HEK293 (cell line): Measurements from ENCODE around the gene CSDE1.

Experiments
- CTCF ChIA-PET: fragments of 350-600 bp; formaldehyde crosslinking; extraction: SDS; loops from one replicate; lab custom pipeline; 2021; ENCODE audit warnings: antibody characterized with exemption; lab: Yijun Ruan, JAX
- POLR2A ChIA-PET: fragments of 300-600 bp; formaldehyde crosslinking; extraction: SDS; loops from one replicate; lab custom pipeline; 2020; ENCODE audit warnings: antibody characterized with exemption, inconsistent platforms; lab: Yijun Ruan, JAX
- H3K27ac ChIP-seq: fragments of 200-500 bp; sonication (Bioruptor generic); 2 replicates; pipeline ENCODE4 v1.5.1; 2014; ENCODE audit warnings: low read depth, low read length, control low read depth, inconsistent platforms; ENCODE audit errors: extremely low read depth
- H3K36me3 ChIP-seq, 2 experiments: fragments of 200-500 bp in 1 of 2; sonication (Bioruptor generic) in 1 of 2; 1 replicate in 1 of 2; 2 replicates in 1 of 2; pipeline ENCODE4 v1.5.1; 2014 to 2017; ENCODE audit warnings: inconsistent platforms in 2 of 2, low read length in 2 of 2; ENCODE audit not compliant: control insufficient read depth in 2 of 2, insufficient read depth in 1 of 2
- H3K4me1 ChIP-seq: fragments of 200-500 bp; sonication (Bioruptor generic); 2 replicates; pipeline ENCODE4 v1.5.1; 2014; ENCODE audit warnings: mild to moderate bottlenecking, low read length, inconsistent platforms; ENCODE audit not compliant: control insufficient read depth, insufficient read depth
- H3K4me3 ChIP-seq: 2 replicates; pipeline ENCODE4 v1.5.1; 2011; ENCODE audit warnings: low read depth, mild to moderate bottlenecking, control low read depth, low read length, moderate library complexity
- H3K9me3 ChIP-seq: fragments of 200-500 bp; sonication (Bioruptor generic); 2 replicates; pipeline ENCODE4 v1.5.1; 2014; ENCODE audit warnings: low read depth, low read length, inconsistent platforms; ENCODE audit not compliant: control insufficient read depth, insufficient read depth
- FEZF1 ChIP-seq: fragments of 450-650 bp; formaldehyde crosslinking; IDR thresholded peaks from 2 replicates; pipeline ENCODE4 v1.5.1; 2016; ENCODE audit warnings: missing biosample characterization, missing genetic modification characterization
- MYNN ChIP-seq: fragments of 450-650 bp; formaldehyde crosslinking; IDR thresholded peaks from 2 replicates; pipeline ENCODE4 v1.5.1; 2016; ENCODE audit warnings: missing biosample characterization, missing genetic modification characterization, borderline replicate concordance
- MZF1 ChIP-seq: fragments of 450-650 bp; formaldehyde crosslinking; IDR thresholded peaks from 2 replicates; pipeline ENCODE4 v1.5.1; 2017; ENCODE audit warnings: missing biosample characterization, missing genetic modification characterization, borderline replicate concordance
- OVOL3 ChIP-seq: fragments of 450-650 bp; formaldehyde crosslinking; IDR thresholded peaks from 2 replicates; pipeline ENCODE4 v1.5.1; 2016; ENCODE audit warnings: missing biosample characterization, missing genetic modification characterization
- PBX3 ChIP-seq: sonication (generic); formaldehyde crosslinking; IDR thresholded peaks from 2 replicates; pipeline ENCODE4 v1.8.1; 2022; ENCODE audit warnings: mild to moderate bottlenecking, moderate library complexity, missing genetic modification reagents
- PRDM2 ChIP-seq: fragments of 450-650 bp; formaldehyde crosslinking; IDR thresholded peaks from 2 replicates; pipeline ENCODE4 v1.5.1; 2016; ENCODE audit warnings: missing biosample characterization, missing genetic modification characterization, borderline replicate concordance
- TCF7L2 ChIP-seq: IDR thresholded peaks from 2 replicates; pipeline ENCODE4 v1.6.1; 2011; ENCODE audit warnings: low read depth, mild to moderate bottlenecking, inconsistent platforms, low read length, moderate library complexity, borderline replicate concordance
- TSHZ1 ChIP-seq: fragments of 450-650 bp; formaldehyde crosslinking; IDR thresholded peaks from 2 replicates; pipeline ENCODE4 v1.5.1; 2016; ENCODE audit warnings: missing biosample characterization, missing genetic modification characterization, borderline replicate concordance
- ZBTB17 ChIP-seq: fragments of 450-650 bp; formaldehyde crosslinking; IDR thresholded peaks from 2 replicates; pipeline ENCODE4 v1.5.1; 2016; ENCODE audit warnings: missing biosample characterization, missing genetic modification characterization
- ZNF138 ChIP-seq: fragments of 450-650 bp; formaldehyde crosslinking; IDR thresholded peaks from 2 replicates; pipeline ENCODE4 v1.5.1; 2016; ENCODE audit warnings: missing biosample characterization, missing genetic modification characterization, borderline replicate concordance
- ZNF155 ChIP-seq: fragments of 450-650 bp; formaldehyde crosslinking; IDR thresholded peaks from 2 replicates; pipeline ENCODE4 v1.5.1; 2016; ENCODE audit warnings: missing biosample characterization, missing genetic modification characterization
- ZNF175 ChIP-seq: fragments of 450-650 bp; formaldehyde crosslinking; IDR thresholded peaks from 2 replicates; pipeline ENCODE4 v1.5.1; 2016; ENCODE audit warnings: missing biosample characterization, missing genetic modification characterization
- ZNF202 ChIP-seq: fragments of 450-650 bp; formaldehyde crosslinking; IDR thresholded peaks from 2 replicates; pipeline ENCODE4 v1.5.1; 2016; ENCODE audit warnings: missing biosample characterization, missing genetic modification characterization, borderline replicate concordance
- ZNF214 ChIP-seq: fragments of 450-650 bp; formaldehyde crosslinking; IDR thresholded peaks from 2 replicates; pipeline ENCODE4 v1.5.1; 2017; ENCODE audit warnings: missing biosample characterization, mild to moderate bottlenecking, missing genetic modification characterization, borderline replicate concordance
- ZNF302 ChIP-seq: fragments of 450-650 bp; formaldehyde crosslinking; IDR thresholded peaks from 2 replicates; pipeline ENCODE4 v1.5.1; 2016; ENCODE audit warnings: missing biosample characterization, missing genetic modification characterization, low read depth
- ZNF366 ChIP-seq: fragments of 450-650 bp; formaldehyde crosslinking; conservative IDR thresholded peaks from 2 replicates; pipeline ENCODE4 v1.5.1; 2016; ENCODE audit warnings: missing biosample characterization, missing genetic modification characterization
- ZNF510 ChIP-seq: fragments of 450-650 bp; formaldehyde crosslinking; IDR thresholded peaks from 2 replicates; pipeline ENCODE4 v1.5.1; 2018; ENCODE audit warnings: mild to moderate bottlenecking, missing genetic modification characterization, missing biosample characterization; ENCODE audit not compliant: insufficient replicate concordance
- ZNF555 ChIP-seq: fragments of 450-650 bp; formaldehyde crosslinking; conservative IDR thresholded peaks from 2 replicates; pipeline ENCODE4 v1.5.1; 2017; ENCODE audit warnings: missing biosample characterization, mild to moderate bottlenecking, missing genetic modification characterization, inconsistent platforms
- ZNF560 ChIP-seq: fragments of 450-650 bp; formaldehyde crosslinking; IDR thresholded peaks from 2 replicates; pipeline ENCODE4 v1.5.1; 2017; ENCODE audit warnings: missing biosample characterization, missing genetic modification characterization, borderline replicate concordance
- ZNF621 ChIP-seq: fragments of 450-650 bp; formaldehyde crosslinking; IDR thresholded peaks from 2 replicates; pipeline ENCODE4 v1.5.1; 2017; ENCODE audit warnings: missing biosample characterization, missing genetic modification characterization
- ZNF629 ChIP-seq: fragments of 450-650 bp; formaldehyde crosslinking; IDR thresholded peaks from 2 replicates; pipeline ENCODE4 v1.5.1; 2017; ENCODE audit warnings: missing biosample characterization, missing genetic modification characterization
- ZNF670 ChIP-seq: fragments of 450-650 bp; formaldehyde crosslinking; IDR thresholded peaks from 2 replicates; pipeline ENCODE4 v1.5.1; 2016; ENCODE audit warnings: missing biosample characterization, missing genetic modification characterization, low read depth
- ZNF830 ChIP-seq: fragments of 450-650 bp; IDR thresholded peaks from 2 replicates; pipeline ENCODE4 v1.5.0; 2018; ENCODE audit warnings: missing biosample characterization, missing genetic modification characterization, low read depth, mild to moderate bottlenecking, moderate library complexity

CSDE1 gene

GRCh38 chr1:114746450-114747121 is 11.2 kb downstream of the CSDE1 start:
- ChIA-PET POLR2A (no interaction called here), CTCF (no interaction called here)
- TF ChIP-seq ZNF629 (tag by site-specific recombination): no peak
- TF ChIP-seq MZF1 (tag by site-specific recombination): no peak
- no peak for TF ChIP-seq ZNF560 (tag by site-specific recombination)
- no peak for TF ChIP-seq ZNF214 (tag by site-specific recombination)
- no peak for TF ChIP-seq ZNF138 (tag by site-specific recombination)
- TF ChIP-seq TCF7L2: no peak
- TF ChIP-seq PRDM2: no peak
- no peak for TF ChIP-seq OVOL3
- no peak for TF ChIP-seq ZNF175 (tag by site-specific recombination)
- no peak for TF ChIP-seq ZNF510
- H3K36me3 ChIP-seq: peaks cover 47 to 84% of the 10 kb centered on the region in 2 experiments
- peaks cover 6% of the 10 kb centered on the region for H3K4me1 ChIP-seq
- no peak overlapping the region for H3K4me3 ChIP-seq
- no peaks in the 10 kb centered on the region for H3K9me3 ChIP-seq
- H3K27ac ChIP-seq: no peak overlapping the region

- peaks cover 47 to 87% of the 10 kb centered on the region in 2 experiments for H3K36me3 ChIP-seq
- H3K4me3 ChIP-seq: no peak overlapping the region
- ChIA-PET POLR2A (no interaction called here), CTCF (interaction anchor here (1.0 kb wide), 1 partner anchor 19 kb away, joined by 3 read pairs; no protein-coding TSS in a partner anchor)
- H3K4me1 ChIP-seq: no peaks in the 10 kb centered on the region
- no peaks in the 10 kb centered on the region for H3K9me3 ChIP-seq
- H3K27ac ChIP-seq: no peak overlapping the region
- no peak for TF ChIP-seq ZNF830 (tag by site-specific recombination)
- no peak for TF ChIP-seq ZNF202 (tag by site-specific recombination)
- no peak for TF ChIP-seq ZNF302
- no peak for TF ChIP-seq ZNF621
- no peak for TF ChIP-seq ZNF155 (tag by site-specific recombination)
- TF ChIP-seq ZNF670 (tag by site-specific recombination): no peak
- no peak for TF ChIP-seq ZBTB17 (tag by site-specific recombination)
- no peak for TF ChIP-seq ZNF555
- no peak for TF ChIP-seq PBX3
- TF ChIP-seq MYNN: no peak
- TF ChIP-seq ZNF366 (tag by site-specific recombination): no peak
- TF ChIP-seq FEZF1: no peak
- TF ChIP-seq TSHZ1 (tag by site-specific recombination): no peak
These were observed 12.5 kb downstream of the CSDE1 start for GRCh38 chr1:114745291-114745690.
